ENCODE results near the gene ATP2A3.
"Not testable (repeated sequence)": the region's sequence is repeated elsewhere in the genome, so short reads cannot be mapped to it uniquely, and the experiment has no call there.

ATP2A3 gene

DNA sequence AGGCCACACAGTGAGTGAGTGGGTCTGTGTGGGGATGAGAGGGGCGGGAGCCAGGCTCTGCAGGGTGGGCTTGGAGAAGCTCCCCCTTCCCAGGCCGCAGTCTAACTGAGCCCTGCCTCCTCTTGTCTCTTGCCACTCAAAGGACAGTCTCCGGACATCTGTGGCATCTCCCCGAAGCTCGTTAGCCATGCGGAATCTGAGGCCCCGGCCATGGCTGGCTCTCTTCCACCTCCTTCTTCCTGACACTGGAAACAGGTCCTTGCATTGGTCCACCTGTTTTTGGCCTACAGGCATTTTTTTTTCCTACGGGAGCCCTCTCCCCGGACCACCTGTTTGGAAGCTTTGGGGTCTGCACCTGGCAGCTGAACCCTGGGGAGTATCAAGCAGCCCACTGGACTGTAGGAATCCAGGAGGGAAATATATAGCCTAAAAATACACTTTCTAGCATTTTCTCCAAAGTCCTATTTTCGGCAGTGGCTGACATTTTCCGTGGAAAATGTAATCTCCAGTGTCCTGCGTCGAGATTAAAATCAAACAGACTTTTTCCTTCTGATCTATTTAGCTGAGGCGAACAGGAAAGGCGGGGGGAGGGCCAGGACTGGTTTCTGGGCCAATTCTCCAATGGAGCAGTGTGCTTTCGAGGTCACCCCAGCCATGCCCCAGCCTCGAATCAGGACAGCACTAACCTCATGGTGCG lies 9.1 kb downstream of the ATP2A3 start:
- DNase-seq (ENCODE audit: low read depth), result no peak

DNA sequence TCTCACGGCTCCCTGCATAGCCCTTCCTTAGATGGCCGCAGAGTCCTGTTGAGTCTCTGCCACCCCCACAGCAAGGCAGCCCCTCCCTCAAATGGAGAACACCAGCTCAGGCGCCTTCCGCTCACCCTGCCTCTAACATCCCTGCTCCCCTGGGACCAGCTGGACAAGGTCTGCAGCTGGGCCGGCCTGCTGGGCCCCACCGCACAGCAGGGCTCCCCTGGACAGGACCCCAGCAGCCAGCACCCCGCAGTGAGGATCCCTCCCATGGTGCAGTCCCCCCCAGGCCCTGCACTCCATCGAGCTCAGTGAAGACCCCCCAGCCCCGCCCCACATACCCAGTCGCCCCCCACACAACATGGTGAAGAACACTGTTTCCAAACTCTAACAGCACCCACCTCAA lies 10.2 kb downstream of the ATP2A3 start:
- no peak for DNase-seq (ENCODE audit: low read depth)

DNA sequence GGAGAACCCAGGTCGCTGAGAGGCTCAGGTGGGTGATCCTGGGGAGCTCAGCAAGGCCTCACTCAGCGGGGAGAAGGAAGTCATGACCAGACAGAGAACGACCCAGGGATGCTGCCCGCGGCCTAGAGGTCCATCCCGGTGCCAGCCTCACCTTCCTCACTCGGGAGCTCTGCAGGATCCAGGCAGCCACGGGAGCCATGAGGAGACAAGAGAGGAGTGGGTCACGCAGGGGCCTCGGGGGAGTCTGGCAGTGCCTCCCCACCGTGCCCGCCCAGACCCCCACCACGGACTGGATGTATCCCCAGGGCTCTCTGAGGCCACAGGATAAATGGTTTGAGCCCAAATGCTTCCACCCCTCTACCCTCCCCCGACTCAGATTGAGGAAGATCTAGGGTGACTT lies 10.7 kb downstream of the ATP2A3 start:
- no peak for DNase-seq (ENCODE audit: low read depth)

DNA sequence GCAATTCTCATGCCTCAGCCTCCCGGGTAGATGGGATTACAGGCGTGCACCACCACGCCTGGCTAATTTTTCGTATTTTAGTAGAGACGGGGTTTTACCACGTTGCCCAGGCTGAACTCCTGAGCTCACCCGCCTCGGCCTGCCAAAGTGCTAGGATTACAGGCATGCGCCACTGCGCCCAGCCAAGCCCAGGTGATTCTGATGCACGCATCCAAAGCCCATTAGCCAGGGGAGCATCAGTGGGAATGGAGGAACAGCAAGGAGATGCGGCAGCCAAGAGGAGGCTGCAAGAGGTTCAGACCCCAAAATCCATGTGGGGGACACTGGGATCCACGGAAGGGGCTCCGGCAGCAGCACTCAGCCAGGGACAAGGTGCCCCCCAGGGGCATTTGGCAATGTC lies 12.1 kb downstream of the ATP2A3 start:
- no peak for DNase-seq (ENCODE audit: low read depth)

DNA sequence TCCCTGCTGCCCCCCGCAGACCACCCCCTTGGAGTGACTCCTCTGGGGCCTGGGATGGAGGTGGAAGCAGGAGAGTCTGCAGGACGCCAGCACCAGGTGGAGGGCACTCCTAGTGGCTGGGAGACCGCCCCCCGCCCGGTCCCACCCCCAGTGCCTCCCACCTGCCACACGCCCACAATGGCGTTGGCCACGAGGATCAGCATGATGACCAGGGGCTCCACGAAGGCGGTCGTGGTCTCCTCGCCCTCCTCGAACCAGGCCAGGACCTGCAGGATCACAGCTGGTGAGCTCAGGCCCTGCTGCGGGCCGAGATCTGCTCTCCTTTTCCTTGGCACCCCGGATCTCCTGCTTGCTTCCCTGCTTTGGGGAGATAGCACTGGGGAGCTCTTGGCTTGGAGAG lies 12.8 kb downstream of the ATP2A3 start:
- no peak for DNase-seq (ENCODE audit: low read depth)

DNA sequence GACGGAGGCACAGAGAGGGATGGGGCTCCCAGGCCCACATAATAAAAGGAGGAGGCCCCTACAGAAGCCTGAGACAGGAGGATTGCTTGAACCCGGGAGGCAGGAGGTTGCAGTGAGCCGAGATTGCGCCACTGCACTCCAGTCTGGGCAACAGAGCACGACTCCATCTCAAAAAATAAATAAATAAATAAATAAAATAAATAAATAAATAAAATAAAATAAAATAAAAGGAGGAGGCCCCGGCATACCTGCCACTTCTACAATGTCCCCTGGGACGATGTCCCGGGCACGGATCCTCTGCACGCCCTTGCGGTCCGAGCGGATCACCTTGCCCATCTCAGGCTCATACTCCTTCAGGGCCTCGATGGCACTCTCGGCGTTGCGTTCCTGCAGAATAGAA lies 13.2 kb downstream of the ATP2A3 start:
- DNase-seq (ENCODE audit: low read depth), result no peak

DNA sequence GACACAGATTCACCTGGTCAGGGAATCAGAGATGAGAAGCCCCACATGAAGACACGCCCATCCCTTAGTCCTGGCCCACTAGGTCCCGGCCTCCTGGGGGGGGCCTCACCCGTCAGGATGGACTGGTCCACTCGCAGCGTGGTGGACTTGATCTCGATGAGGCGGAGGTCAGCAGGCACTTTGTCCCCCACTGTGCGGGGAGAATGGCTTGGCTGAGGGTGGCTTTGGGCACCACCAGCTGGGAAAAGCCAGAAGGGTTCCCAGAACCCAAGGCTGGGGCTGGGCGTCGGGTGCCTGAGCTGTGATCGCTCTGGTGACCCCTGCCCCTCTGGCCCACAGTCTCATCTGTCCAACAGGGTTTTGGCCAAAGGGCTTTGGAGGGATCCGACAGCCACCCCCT lies 13.7 kb downstream of the ATP2A3 start:
- no peak for DNase-seq (ENCODE audit: low read depth)

DNA sequence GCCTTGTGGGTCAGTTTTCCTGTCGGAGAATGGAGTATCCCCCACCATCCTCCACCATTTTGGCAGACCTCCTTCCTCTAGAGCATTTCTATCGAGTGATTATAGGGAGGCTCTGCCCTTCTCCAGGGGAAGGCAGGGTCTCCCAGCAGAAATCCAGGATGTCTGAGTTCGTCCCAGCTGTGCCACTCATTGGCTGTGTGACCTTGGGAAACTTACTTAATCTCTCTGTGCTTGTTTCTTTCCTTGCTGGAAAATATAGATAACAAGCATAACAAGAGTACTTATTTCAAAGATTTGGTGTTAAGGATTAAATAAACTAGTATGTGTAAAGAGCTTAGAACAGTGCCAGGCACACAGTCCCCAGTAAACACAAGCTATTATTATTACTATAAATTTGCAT lies 14.8 kb downstream of the ATP2A3 start:
- no peak for DNase-seq (ENCODE audit: low read depth)

DNA sequence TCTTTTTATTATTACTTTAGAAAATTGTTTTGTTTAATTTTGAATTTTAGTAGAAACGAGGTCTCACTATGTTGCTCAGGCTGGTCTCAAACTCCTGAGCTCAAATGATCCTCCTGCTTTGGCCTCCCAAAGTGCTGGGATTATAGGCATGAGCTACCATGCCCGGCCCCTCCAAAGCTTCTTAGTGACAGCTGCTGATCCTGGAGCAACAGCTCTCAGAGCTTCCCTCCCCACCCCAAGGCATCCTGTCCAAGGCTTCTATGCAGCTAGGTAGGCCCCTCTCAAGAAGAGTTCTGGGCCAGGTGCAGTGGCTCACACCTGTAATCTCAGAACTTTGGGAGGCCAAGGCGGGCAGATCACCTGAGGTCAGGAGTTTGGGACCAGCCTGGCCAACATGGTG lies 15.7 kb downstream of the ATP2A3 start:
- DNase-seq (ENCODE audit: low read depth), result not testable (repeated sequence)

DNA sequence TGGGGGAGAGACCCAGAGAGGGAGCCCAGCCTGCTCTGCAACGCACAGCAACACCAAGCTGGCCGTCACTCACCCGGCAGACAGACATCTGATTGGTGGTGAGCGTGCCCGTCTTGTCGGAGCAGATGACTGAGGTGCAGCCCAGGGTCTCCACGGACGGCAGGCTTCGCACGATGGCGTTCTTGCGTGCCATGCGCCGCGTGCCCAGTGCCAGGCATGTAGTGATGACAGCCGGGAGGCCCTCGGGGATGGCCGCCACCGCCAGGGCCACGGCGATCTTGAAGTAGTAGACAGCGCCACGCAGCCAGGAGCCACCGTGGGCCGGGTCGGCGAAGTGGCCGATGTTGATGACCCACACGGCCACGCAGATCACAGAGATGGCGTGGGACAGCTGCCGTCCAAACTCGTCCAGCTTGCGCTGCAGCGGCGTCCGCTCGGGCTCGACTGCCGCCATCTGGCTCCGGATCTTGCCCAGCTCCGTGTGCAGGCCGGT lies 16.9 kb downstream of the ATP2A3 start:
- no peak for DNase-seq (ENCODE audit: low read depth)

DNA sequence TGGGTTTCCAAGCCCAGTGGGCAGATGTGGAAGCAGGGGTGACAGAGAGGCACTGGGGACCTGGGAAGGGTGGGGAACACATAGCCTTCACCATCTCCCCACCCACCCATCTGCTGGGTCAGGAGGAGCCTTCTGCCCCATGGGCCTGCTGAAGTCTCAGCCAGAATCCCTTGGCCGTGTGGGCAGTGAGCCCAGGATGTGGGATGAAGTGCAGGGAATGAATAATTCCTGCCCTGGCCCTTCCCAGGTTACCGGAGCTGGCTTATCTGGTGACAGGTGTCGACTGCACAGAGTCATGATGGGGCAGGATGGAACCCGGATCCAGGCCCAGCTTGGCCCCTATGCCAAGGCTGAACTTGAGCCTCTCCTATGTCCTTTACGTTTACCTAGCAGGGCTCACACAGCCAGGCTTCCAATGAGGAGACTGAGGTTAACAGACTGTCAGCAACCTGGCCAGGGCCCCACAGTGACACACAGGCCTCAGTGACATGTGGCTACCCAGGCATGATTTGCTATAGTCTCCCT lies 17.5 kb downstream of the ATP2A3 start:
- DNase-seq (ENCODE audit: low read depth), result no peak

DNA sequence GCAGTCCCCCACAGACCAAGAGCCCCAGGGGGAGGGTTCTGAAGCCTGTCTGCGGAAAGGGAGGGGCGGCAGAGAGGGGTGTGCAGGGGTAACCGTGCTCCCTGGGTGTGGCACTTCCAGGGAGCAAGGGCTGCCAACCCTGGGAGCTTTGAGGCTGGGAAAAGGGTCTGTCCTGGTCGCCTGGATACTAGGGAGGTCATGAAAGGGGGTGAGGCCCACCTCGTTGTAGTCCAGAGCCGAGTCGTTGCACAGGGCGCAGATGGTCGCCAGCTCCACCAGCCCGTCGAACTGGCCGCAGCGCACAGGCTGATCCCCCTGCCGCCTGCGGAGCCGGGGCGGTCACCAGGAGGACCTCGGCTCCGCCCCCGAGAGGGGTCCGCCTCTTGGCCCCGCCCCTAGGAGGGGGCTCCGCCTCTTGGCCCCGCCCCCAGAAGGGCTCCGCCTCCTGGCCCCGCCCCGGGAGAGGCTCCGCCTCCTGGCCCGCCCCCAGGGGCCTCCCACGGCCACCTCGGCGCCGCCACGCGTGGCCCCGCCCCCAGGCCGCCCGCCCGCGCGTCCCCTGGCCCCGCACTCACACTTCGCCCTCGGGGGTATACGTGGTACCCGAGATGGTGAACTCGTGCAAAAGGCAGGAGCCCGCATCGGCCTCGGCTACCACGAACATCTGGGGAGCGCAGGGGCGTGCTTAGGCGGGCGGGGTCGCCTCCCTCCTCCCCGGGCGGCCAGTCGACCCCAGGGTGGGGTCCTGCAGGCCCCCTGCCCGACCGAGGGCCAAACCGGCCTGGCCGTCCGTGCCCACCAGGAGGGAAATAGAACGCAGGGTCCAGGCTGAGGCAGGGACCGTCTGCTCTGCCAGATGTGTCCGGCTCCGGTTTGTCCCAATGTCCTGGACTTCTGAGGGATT lies 19.5 kb downstream of the ATP2A3 start:
- peak; percentile 57 for DNase-seq (ENCODE audit: low read depth)

DNA sequence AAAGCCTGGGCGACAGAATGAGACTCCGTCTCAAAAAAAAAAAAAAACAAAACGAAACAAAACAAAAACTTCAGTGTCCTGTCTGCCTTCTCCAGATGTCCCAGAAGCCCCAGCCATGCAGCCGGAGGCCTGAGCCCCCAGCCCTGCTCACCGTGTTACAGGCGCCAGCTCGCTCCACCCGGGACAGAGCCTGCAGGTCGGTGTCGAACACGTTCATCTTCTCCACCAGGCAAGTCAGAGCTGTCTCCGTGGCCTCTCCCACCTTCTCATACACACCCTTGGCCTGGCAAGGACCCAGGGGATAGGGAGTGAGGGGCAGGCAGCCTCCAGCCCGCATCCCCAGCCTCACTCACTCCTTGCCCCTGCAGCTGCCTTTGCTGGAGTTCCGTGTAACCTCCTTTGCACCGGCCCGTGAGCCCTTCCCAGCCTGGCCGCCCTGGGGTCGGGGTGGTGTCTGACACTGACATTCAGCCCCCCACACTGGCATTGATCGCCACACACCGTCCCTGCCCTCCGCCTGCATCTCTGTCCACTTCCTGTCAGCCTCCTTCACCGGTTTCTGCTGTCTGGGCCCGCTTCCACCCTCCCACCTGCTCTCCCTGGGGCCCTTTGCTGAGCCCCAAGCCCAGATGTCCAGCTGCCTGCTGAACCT lies 20.9 kb downstream of the ATP2A3 start:
- no peak for DNase-seq (ENCODE audit: low read depth)

DNA sequence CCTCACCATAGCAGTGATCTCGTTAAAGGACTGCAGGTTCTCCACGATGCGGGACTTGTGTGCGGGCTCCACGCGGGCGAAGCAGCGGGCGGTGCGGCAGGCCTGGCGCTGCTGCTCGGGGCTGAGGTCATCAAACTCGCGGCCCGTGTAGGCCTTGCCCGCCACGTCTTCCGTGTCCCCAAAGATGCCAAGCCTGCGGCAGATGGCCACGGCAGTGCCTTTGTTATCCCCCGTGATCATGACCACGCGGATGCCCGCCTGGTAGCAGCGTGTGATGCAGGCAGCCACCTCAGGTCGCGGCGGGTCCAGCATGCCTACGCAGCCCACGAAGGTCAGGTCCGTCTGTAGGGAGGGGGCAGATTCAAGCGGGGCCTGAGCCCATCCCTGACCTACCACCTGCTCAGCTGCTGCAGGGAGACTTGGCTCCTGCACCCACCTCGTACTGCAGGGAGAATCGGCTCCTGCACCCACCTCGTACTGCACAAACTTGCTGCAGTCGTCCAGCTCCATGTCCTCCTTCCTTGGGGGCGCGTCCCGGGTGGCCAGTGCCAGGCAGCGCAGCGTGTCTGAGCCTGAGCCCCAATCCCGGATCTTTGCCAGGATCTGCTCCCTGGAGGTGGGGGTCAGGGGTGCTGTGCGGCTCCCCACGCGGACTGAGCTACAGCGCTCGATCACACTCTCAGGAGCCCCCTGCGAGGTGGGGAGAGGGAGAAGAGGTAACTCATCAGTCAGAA lies 23.1 kb downstream of the ATP2A3 start:
- DNase-seq (ENCODE audit: low read depth), result no peak

DNA sequence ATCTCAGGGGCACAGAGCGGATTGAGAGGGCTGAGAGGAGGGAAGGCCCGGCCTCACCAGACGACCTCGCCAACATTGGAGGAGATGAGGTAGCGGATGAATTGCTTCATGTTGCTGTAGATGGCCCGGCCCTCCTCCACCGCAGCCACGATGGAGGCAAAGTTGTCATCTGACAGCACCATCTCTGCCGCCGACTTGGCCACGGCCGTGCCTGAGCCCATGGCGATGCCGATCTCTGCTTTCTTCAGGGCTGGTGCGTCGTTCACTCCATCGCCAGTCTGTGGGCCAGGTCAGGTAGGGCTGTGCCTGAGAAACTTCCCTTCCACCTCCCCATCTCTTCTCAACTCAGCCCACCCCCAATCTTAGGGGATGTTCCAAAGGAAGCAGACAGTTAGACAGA lies 26.9 kb downstream of the ATP2A3 start:
- DNase-seq (ENCODE audit: low read depth), result no peak

DNA sequence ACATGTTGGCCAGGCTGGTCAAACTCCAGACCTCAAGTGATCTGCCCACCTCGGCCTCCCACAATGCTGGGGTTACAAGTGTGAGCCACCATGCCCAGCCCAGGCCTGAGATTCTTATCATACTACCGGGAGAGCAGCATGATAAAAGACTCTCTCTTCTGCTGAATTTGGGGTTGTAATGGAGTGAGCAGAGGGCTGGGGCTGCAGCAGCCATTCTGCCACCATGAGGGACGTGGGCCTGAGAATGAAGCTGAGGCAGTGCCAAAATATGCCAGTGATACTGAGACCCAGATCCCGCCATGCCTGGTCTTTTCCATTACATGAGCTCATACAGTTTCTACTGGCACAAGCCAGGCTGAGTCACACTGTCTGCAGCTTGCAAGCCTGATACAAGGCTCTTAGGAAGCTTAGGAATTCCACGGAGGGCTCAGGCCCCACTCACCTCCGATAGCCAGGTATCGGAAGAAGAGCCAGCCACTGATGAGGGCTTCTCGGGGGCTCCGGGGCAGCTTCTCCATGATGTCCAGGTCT lies 28.3 kb downstream of the ATP2A3 start:
- DNase-seq (ENCODE audit: low read depth), result no peak

DNA sequence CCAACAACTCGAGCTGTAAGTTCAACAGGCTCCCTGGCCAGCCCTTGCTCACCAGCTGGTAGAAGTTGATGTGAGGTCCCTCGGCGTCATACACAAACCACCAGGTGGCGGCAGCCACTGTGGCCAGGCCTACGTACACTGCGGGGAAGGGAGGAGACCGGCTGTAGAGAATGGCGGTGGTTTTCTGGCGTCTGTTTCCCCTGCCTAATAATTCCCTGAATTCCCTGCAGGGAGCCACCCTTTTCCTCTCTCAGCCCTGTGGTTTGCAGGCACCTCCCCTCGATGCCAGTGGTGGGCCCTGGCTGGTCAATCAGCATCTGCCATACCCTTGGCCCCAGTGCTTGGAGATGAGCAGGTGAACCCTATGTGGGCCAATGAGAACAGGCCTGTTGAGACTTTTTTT lies 29.1 kb downstream of the ATP2A3 start:
- DNase-seq (ENCODE audit: low read depth), result no peak

DNA sequence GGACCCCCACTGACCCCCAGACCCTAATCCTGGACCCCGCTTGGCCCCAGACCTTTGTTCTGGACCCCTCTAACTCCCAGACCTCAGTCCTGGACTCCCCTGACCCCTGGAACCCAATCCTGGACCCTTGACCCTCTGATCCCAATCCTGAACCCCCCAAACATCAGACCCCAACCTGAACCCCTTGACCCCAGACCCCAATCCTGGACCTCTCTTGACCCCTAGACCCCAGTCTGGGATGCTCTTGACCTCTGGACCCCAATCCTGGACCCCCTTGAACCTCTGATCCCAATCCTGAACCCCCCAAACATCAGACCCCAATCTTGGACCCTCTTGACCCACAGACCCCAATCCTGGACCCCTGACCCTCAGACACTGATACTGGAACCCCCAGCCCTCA lies 34.5 kb downstream of the ATP2A3 start:
- DNase-seq (ENCODE audit: low read depth), result no peak

DNA sequence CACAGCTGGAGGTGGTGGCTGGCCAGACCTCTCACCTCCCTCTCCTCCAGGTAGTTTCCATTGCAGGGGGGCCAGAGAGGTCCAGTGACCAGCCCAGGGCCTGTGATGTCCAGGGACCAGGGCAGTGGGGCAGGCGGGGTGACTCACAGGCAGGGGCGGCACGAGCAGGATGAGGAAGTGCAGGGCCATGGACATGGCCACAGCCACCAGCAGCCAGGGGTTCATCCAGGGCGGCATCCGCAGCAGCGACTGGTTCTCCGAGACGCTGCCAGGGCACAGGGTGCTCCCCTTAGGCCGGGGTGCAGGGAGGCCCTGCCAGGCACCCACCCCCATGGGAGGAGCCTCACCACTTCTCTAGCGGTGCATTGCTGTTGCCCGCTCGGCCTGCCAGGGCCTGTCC lies 35.1 kb downstream of the ATP2A3 start:
- DNase-seq (ENCODE audit: low read depth), result no peak

DNA sequence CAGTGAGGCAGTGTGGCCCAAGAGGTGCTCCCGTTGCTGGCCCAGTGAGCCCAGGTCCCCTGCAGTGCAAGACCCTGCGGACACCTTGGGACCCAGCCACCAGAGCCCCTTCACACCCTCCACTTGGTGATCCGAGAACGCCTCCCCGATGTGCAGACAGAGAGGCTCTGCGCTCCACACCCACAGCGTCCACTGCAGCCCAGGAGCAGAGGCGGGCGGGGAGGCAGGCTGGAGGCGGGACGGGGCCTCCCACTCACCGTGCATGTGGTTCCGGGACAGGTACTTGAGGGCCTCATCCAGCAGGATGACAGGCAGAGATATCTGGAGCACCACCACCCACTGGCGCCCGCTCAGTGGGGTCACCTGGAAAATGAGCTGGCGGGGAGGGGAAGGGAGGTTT lies 35.8 kb downstream of the ATP2A3 start:
- DNase-seq (ENCODE audit: low read depth), result no peak

DNA sequence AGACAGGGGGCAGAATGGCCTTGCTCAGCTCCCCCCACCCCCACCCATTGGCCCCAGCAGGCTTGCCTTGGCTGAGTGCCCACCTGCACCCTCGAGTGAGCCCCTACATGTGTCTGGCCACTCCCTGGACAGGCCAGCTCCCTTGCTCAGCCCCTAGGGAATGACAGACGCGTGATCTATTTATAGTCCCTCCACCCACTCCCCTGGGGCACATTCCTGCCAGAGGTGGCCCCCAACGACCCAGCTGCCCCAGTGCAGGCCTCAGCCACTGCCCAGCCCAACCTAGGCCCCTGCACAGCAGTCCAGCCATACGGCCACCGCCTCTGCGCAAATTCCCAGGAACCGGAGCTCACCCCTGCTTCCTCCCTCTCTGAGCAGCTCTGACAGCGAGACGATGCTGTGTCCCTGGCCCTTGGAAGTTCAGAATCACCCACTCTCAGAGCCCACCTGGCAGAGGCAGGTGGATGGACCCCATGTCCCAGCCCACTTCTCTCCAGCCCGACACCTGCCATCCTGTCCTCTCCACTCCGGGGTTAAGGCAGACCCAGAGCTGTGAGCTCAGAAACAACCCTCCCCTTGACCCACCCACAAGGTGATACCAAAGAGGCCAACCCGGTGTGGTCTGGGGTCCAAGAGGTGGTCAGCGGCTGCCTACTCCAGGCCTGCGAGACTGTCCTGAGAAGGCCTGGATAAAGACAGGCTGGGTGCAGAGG lies 36.5 kb downstream of the ATP2A3 start:
- no peak for DNase-seq (ENCODE audit: low read depth)

Measured in activated T-cell treated with anti-CD3 and anti-CD28 coated beads for 48 hours (primary cell).